ENCODE results near the gene ADCY7.
A peak's percentile ranks its signal among the peaks of the same experiment; 100 is the strongest.

Gene ADCY7

GRCh38 chr16:50244504-50245416, 21.6 kb upstream of the ADCY7 start:
- FAIRE-seq = no peak
- no peak for TF ChIP-seq POLR2A (IDR thresholded peaks at IDR 0.05; ENCODE audit: low read depth, low read length)
- DNase-seq (ENCODE audit: insufficient read length, low spot score) = peak; percentile 39

GRCh38 chr16:50245417-50246298, 20.7 kb upstream of the ADCY7 start:
- TF ChIP-seq POLR2A (IDR thresholded peaks at IDR 0.05; ENCODE audit: low read depth, low read length) = no peak
- DNase-seq (ENCODE audit: insufficient read length, low spot score) = peak; percentile 82
- no peak for FAIRE-seq

- no peak for TF ChIP-seq POLR2A (IDR thresholded peaks at IDR 0.05; ENCODE audit: low read depth, low read length)
- FAIRE-seq (no peak), DNase-seq (ENCODE audit: insufficient read length, low spot score) (no peak)
These were observed 19.8 kb upstream of the ADCY7 start for GRCh38 chr16:50246299-50247122.

- no peak for DNase-seq (ENCODE audit: insufficient read length, low spot score)
- TF ChIP-seq POLR2A (IDR thresholded peaks at IDR 0.05; ENCODE audit: low read depth, low read length) = no peak
- no peak for FAIRE-seq
These were observed 19.0 kb upstream of the ADCY7 start for GRCh38 chr16:50247123-50247905.

- DNase-seq (ENCODE audit: insufficient read length, low spot score) = no peak
- FAIRE-seq = no peak
- no peak for TF ChIP-seq POLR2A (IDR thresholded peaks at IDR 0.05; ENCODE audit: low read depth, low read length)
These were observed 18.3 kb upstream of the ADCY7 start for GRCh38 chr16:50247906-50248608.

GRCh38 chr16:50248845-50249244, 17.5 kb upstream of the ADCY7 start:
- DNase-seq (ENCODE audit: insufficient read length, low spot score) = no peak
- no peak for TF ChIP-seq POLR2A (IDR thresholded peaks at IDR 0.05; ENCODE audit: low read depth, low read length)
- FAIRE-seq = no peak

GRCh38 chr16:50251375-50252081, 14.8 kb upstream of the ADCY7 start:
- peak; percentile 57 for FAIRE-seq

GRCh38 chr16:50252082-50252611, 14.2 kb upstream of the ADCY7 start:
- DNase-seq (ENCODE audit: insufficient read length, low spot score) (no peak), FAIRE-seq (no peak)
- no peak for TF ChIP-seq POLR2A (IDR thresholded peaks at IDR 0.05; ENCODE audit: low read depth, low read length)

More at GRCh38 chr16:50251375-50252081, 14.8 kb upstream of the ADCY7 start:
- DNase-seq (ENCODE audit: insufficient read length, low spot score) = peak; percentile 75
- no peak for TF ChIP-seq POLR2A (IDR thresholded peaks at IDR 0.05; ENCODE audit: low read depth, low read length)

GRCh38 chr16:50252874-50253513, 13.4 kb upstream of the ADCY7 start:
- TF ChIP-seq POLR2A (IDR thresholded peaks at IDR 0.05; ENCODE audit: low read depth, low read length) = no peak
- FAIRE-seq = no peak

GRCh38 chr16:50253514-50253910, 12.8 kb upstream of the ADCY7 start:
- no peak for TF ChIP-seq POLR2A (IDR thresholded peaks at IDR 0.05; ENCODE audit: low read depth, low read length)
- no peak for DNase-seq (ENCODE audit: insufficient read length, low spot score)
- FAIRE-seq = no peak

More at GRCh38 chr16:50252874-50253513, 13.4 kb upstream of the ADCY7 start:
- DNase-seq (ENCODE audit: insufficient read length, low spot score) = no peak

GRCh38 chr16:50254072-50254471, 12.3 kb upstream of the ADCY7 start:
- DNase-seq (ENCODE audit: insufficient read length, low spot score) (no peak), FAIRE-seq (no peak)
- no peak for TF ChIP-seq POLR2A (IDR thresholded peaks at IDR 0.05; ENCODE audit: low read depth, low read length)
